Activated naive CD4-positive, alpha-beta T cell treated with anti-CD3 and anti-CD28 coated beads, Interleukin-2, amount 10 ng/mL, durations not matched to agents 7 days and 5 days (primary cell): ENCODE results near the gene TUBGCP5.
A peak's percentile ranks its signal among the peaks of the same experiment; 100 is the strongest.

Experiments
- CTCF ChIA-PET: fragments of 350-600 bp; sonication (Branson Sonifier 250); formaldehyde crosslinking; loops from one replicate; lab custom pipeline; 2021; ENCODE audit warnings: antibody characterized with exemption; lab: Charles Lee
- DNase-seq: peaks from one replicate; pipeline ENCODE4 v3.0.0-alpha.2; 2020
- H3K27ac Mint-ChIP-seq: one replicate; pipeline ENCODE4 v1.8.0; 2021; ENCODE audit warnings: mild to moderate bottlenecking, moderate library complexity, mixed read lengths
- H3K27me3 Mint-ChIP-seq: one replicate; pipeline ENCODE4 v1.8.0; 2021; ENCODE audit warnings: mild to moderate bottlenecking, mixed read lengths
- H3K36me3 Mint-ChIP-seq: one replicate; pipeline ENCODE4 v1.8.0; 2021; ENCODE audit warnings: mixed read lengths
- H3K4me1 Mint-ChIP-seq: one replicate; pipeline ENCODE4 v1.8.0; 2021; ENCODE audit warnings: mixed read lengths
- H3K4me3 Mint-ChIP-seq: one replicate; pipeline ENCODE4 v1.8.0; 2021; ENCODE audit warnings: mild to moderate bottlenecking, moderate library complexity, mixed read lengths
- H3K9me3 Mint-ChIP-seq: one replicate; pipeline ENCODE4 v1.8.0; 2021; ENCODE audit warnings: mixed read lengths

TUBGCP5 gene

GRCh38 chr15:22979238-22980188 is 59.9 kb downstream of the TUBGCP5 start:
- H3K4me3 Mint-ChIP-seq = peak overlapping the region; percentile 80
- H3K27ac Mint-ChIP-seq = no peak overlapping the region
- CTCF ChIA-PET = interaction anchor here (0.6 kb wide), 1 partner anchor 16 kb away, joined by 3 read pairs; no protein-coding TSS in a partner anchor
- H3K27me3 Mint-ChIP-seq = peaks cover 32% of the 10 kb centered on the region
- no peaks in the 10 kb centered on the region for H3K36me3 Mint-ChIP-seq
- H3K9me3 Mint-ChIP-seq = no peaks in the 10 kb centered on the region
- peaks cover 22% of the 10 kb centered on the region for H3K4me1 Mint-ChIP-seq
- peak; percentile 59 for DNase-seq

GRCh38 chr15:22978691-22979237 is 60.6 kb downstream of the TUBGCP5 start:
- Mint-ChIP-seq H3K36me3 (no peaks in the 10 kb centered on the region), H3K4me3 (peak overlapping the region; percentile 80), H3K27me3 (peaks cover 32% of the 10 kb centered on the region), H3K9me3 (no peaks in the 10 kb centered on the region), H3K27ac (peak overlapping the region; percentile 30), H3K4me1 (peaks cover 22% of the 10 kb centered on the region)
- CTCF ChIA-PET = interaction anchor here (0.6 kb wide), 1 partner anchor 15 kb away, joined by 3 read pairs; no protein-coding TSS in a partner anchor
- DNase-seq = no peak

- no peak overlapping the region for H3K4me3 Mint-ChIP-seq
These were observed 64.6 kb downstream of the TUBGCP5 start for GRCh38 chr15:22974745-22975144.

DNA sequence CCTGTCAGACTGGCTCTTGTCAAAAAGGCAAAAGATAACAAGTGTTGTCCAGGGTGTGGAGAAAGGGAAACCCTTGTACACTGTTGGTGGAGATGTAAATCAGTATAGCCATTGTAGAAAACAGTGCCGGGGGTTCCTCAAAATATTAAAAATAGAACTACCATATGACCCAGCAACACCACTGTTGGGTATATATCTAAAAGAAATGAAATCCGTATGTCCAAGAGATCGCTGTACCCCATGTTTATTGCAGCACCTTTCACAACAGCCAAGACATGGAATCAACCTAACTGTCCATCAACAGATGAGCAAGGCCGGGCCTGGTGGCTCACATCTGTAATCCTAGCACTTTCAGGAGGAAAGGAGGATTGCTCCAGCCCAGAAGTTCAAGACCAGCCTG is 65.4 kb downstream of the TUBGCP5 start:
- no peak overlapping the region for H3K27ac Mint-ChIP-seq
- no peak overlapping the region for H3K4me3 Mint-ChIP-seq
- CTCF ChIA-PET = no interaction called here
- DNase-seq = no peak
- H3K4me1 Mint-ChIP-seq = peaks cover 11% of the 10 kb centered on the region
- H3K36me3 Mint-ChIP-seq = no peaks in the 10 kb centered on the region
- H3K27me3 Mint-ChIP-seq = peaks cover 18% of the 10 kb centered on the region
- H3K9me3 Mint-ChIP-seq = peaks cover 2% of the 10 kb centered on the region

More at GRCh38 chr15:22974745-22975144, 64.6 kb downstream of the TUBGCP5 start:
- DNase-seq = no peak
- no peaks in the 10 kb centered on the region for H3K36me3 Mint-ChIP-seq
- CTCF ChIA-PET = no interaction called here
- no peak overlapping the region for H3K27ac Mint-ChIP-seq
- peaks cover 25% of the 10 kb centered on the region for H3K27me3 Mint-ChIP-seq
- H3K4me1 Mint-ChIP-seq = peaks cover 18% of the 10 kb centered on the region
- H3K9me3 Mint-ChIP-seq = no peaks in the 10 kb centered on the region

DNA sequence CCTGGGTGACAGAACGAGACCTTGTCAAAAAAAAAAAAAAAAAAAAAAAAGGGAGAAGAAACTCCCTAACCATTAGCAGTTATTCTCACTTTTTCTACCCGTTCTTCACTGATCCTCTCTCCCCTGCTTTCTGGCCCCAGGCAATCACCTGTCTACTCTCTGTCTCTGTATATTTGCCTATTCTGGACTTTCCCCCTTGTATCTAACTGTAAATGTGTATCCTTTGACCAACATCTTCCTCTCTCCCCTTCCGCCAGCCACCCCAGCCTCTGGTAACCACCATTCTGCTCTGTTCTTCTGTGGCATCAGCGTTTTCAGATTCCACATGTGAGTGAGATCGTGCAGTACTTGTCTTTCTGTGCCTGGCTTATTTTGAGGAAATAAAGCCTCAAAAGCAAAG is 66.1 kb downstream of the TUBGCP5 start:
- H3K9me3 Mint-ChIP-seq = peaks cover 2% of the 10 kb centered on the region
- CTCF ChIA-PET = no interaction called here
- DNase-seq = no peak
- no peak overlapping the region for H3K4me3 Mint-ChIP-seq
- H3K4me1 Mint-ChIP-seq = peaks cover 4% of the 10 kb centered on the region
- no peaks in the 10 kb centered on the region for H3K36me3 Mint-ChIP-seq
- H3K27me3 Mint-ChIP-seq = peaks cover 12% of the 10 kb centered on the region
- H3K27ac Mint-ChIP-seq = no peak overlapping the region

- CTCF ChIA-PET = no interaction called here
- Mint-ChIP-seq H3K4me1 (no peaks in the 10 kb centered on the region), H3K9me3 (peaks cover 2% of the 10 kb centered on the region), H3K4me3 (no peak overlapping the region), H3K27ac (no peak overlapping the region), H3K36me3 (no peaks in the 10 kb centered on the region), H3K27me3 (peaks cover 4% of the 10 kb centered on the region)
- DNase-seq = no peak
These were observed 69.9 kb downstream of the TUBGCP5 start for GRCh38 chr15:22969489-22969888.

DNA sequence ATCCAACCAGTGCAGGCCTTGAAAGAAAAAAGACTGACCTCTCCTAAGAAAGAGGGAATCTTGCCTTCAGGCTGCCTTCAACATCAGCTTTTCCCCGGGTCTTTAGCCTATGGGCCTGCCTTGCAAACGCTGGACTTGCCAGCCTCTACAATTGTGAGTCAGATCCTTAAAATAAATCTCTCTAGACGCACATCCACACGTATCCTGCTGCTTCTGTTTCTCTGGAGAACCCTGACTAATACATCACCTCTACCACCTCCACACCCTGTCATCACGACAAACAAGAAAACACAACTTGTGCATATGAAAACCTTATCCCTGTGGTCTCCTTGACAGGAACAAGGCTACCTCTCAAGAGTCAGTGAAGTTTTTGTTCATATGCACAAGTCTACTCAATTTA is 71.0 kb downstream of the TUBGCP5 start:
- no peaks in the 10 kb centered on the region for H3K4me1 Mint-ChIP-seq
- DNase-seq = no peak
- H3K36me3 Mint-ChIP-seq = no peaks in the 10 kb centered on the region
- CTCF ChIA-PET = no interaction called here
- H3K4me3 Mint-ChIP-seq = no peak overlapping the region
- no peak overlapping the region for H3K27ac Mint-ChIP-seq
- H3K27me3 Mint-ChIP-seq = peaks cover 2% of the 10 kb centered on the region
- H3K9me3 Mint-ChIP-seq = peaks cover 2% of the 10 kb centered on the region

GRCh38 chr15:22967084-22967770 is 72.1 kb downstream of the TUBGCP5 start:
- Mint-ChIP-seq H3K27ac (no peak overlapping the region), H3K4me3 (no peak overlapping the region), H3K4me1 (no peaks in the 10 kb centered on the region), H3K36me3 (no peaks in the 10 kb centered on the region), H3K9me3 (peaks cover 2% of the 10 kb centered on the region), H3K27me3 (no peaks in the 10 kb centered on the region)
- CTCF ChIA-PET = no interaction called here
- no peak for DNase-seq

DNA sequence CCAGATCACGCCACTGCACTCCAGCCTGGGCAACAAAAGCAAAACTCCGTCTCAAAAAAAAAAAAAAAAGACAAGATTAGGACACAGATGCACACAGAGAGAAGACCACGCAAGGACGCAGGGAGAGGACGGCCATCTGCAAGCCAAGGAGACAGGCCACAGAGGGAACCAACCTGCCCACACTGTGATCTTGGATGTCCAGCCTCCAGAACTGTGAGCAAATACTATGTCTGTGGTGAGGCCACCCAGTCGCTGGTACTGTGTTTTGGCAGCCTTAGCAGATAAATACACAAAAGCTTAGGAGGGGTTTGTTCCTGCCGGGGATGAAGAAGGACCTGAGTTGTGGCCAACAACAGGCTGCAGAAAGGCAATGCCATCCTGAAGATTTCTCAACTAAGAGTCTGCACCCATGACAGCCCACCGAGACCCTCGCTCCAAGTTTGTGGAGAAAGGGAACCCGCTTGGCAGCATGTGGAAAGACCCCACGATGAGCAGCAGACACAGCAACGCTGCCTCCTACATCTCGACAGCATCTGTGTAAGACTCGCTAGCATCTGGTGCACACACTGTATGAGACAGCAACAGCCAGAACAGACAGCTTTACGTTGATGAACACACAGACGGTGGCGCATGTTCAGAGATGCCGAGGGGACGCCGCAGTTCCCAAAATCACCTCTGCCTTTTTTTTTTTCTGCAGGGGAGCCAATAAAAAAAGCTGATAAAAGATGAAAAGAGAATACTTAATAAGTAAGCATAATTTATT is 72.9 kb downstream of the TUBGCP5 start:
- Mint-ChIP-seq H3K36me3 (no peaks in the 10 kb centered on the region), H3K4me3 (no peak overlapping the region), H3K27ac (no peak overlapping the region), H3K4me1 (no peaks in the 10 kb centered on the region), H3K27me3 (no peaks in the 10 kb centered on the region), H3K9me3 (peaks cover 2% of the 10 kb centered on the region)
- CTCF ChIA-PET = no interaction called here
- DNase-seq = no peak

- no peaks in the 10 kb centered on the region for H3K9me3 Mint-ChIP-seq
- no peak overlapping the region for H3K4me3 Mint-ChIP-seq
- no peak overlapping the region for H3K27ac Mint-ChIP-seq
- CTCF ChIA-PET = interaction anchor here (0.6 kb wide), 1 partner anchor 16 kb away, joined by 3 read pairs; no protein-coding TSS in a partner anchor
- H3K4me1 Mint-ChIP-seq = no peaks in the 10 kb centered on the region
- H3K27me3 Mint-ChIP-seq = no peaks in the 10 kb centered on the region
- no peaks in the 10 kb centered on the region for H3K36me3 Mint-ChIP-seq
- DNase-seq = no peak
These were observed 75.7 kb downstream of the TUBGCP5 start for GRCh38 chr15:22963641-22964040.

- Mint-ChIP-seq H3K27ac (no peak overlapping the region), H3K36me3 (no peaks in the 10 kb centered on the region), H3K4me3 (no peak overlapping the region), H3K27me3 (no peaks in the 10 kb centered on the region), H3K4me1 (no peaks in the 10 kb centered on the region), H3K9me3 (no peaks in the 10 kb centered on the region)
- no peak for DNase-seq
- CTCF ChIA-PET = no interaction called here
These were observed 76.8 kb downstream of the TUBGCP5 start for GRCh38 chr15:22962611-22963010.

DNA sequence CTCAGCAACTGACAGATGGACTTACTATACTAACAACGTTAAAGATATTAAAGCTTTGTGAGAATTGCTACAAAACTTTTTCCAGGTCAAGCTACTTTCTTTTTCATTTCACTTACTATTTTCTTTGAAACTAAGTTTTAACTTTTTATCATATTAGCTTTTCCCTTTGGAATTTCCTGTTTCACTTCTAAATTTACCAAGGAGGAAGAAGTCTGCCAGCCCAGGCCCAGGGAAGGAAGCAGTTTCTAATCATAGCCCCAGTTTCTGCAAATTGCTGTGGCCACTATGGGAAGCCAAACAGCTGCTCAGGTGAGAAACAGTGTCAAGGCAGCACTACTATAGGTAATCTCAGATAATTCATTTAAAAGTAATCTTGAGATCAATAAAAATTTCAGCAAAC is 77.6 kb downstream of the TUBGCP5 start:
- H3K4me1 Mint-ChIP-seq = no peaks in the 10 kb centered on the region
- H3K27ac Mint-ChIP-seq = no peak overlapping the region
- H3K9me3 Mint-ChIP-seq = no peaks in the 10 kb centered on the region
- no peak overlapping the region for H3K4me3 Mint-ChIP-seq
- no peak for DNase-seq
- no peaks in the 10 kb centered on the region for H3K36me3 Mint-ChIP-seq
- no peaks in the 10 kb centered on the region for H3K27me3 Mint-ChIP-seq
- CTCF ChIA-PET = no interaction called here

DNA sequence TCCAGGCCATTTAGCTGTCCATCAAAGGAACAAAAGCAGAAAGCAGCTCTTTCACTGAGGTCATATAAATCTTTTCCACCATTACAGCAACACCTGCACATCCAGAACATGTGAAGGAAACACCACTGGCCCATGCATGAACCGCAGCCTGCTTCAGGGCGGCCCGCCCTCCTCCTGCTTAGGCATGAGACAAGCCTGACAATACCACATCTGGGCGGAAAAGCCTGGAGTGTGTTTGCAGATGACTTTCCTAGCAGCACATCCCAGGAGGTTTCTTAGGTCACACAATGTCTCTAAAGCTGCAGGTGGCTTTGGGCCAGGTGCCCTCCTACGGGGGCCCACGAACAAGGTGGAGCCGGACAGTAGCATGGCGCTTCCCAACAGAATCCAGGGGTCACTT is 78.8 kb downstream of the TUBGCP5 start:
- Mint-ChIP-seq H3K27me3 (no peaks in the 10 kb centered on the region), H3K4me3 (no peak overlapping the region), H3K4me1 (no peaks in the 10 kb centered on the region), H3K27ac (no peak overlapping the region), H3K36me3 (no peaks in the 10 kb centered on the region), H3K9me3 (no peaks in the 10 kb centered on the region)
- no peak for DNase-seq
- CTCF ChIA-PET = no interaction called here

- H3K4me1 Mint-ChIP-seq = no peaks in the 10 kb centered on the region
- no peaks in the 10 kb centered on the region for H3K27me3 Mint-ChIP-seq
- H3K9me3 Mint-ChIP-seq = no peaks in the 10 kb centered on the region
- H3K4me3 Mint-ChIP-seq = no peak overlapping the region
- no peak for DNase-seq
- CTCF ChIA-PET = no interaction called here
- H3K36me3 Mint-ChIP-seq = no peaks in the 10 kb centered on the region
- no peak overlapping the region for H3K27ac Mint-ChIP-seq
These were observed 79.2 kb downstream of the TUBGCP5 start for GRCh38 chr15:22960126-22960525.
